ENCODE results near the gene MED19. TPM values are rescaled to one million over a fixed set of nuclear protein-coding genes. Genes with fewer than 3 reads are reported as not detected.
"Not testable (repeated sequence)": the region's sequence is repeated elsewhere in the genome, so short reads cannot be mapped to it uniquely, and the experiment has no call there.

Gene MED19
- total RNA-seq, 1 donor from 2014 or later = 24.2 TPM

- peak overlapping the region; percentile 98 for H3K4me3 Mint-ChIP-seq (ENCODE audit: low read depth)
- H3K4me1 Mint-ChIP-seq (ENCODE audit: low read depth) = peaks cover 23% of the 10 kb centered on the region
- TF ChIP-seq, protein P1, sequence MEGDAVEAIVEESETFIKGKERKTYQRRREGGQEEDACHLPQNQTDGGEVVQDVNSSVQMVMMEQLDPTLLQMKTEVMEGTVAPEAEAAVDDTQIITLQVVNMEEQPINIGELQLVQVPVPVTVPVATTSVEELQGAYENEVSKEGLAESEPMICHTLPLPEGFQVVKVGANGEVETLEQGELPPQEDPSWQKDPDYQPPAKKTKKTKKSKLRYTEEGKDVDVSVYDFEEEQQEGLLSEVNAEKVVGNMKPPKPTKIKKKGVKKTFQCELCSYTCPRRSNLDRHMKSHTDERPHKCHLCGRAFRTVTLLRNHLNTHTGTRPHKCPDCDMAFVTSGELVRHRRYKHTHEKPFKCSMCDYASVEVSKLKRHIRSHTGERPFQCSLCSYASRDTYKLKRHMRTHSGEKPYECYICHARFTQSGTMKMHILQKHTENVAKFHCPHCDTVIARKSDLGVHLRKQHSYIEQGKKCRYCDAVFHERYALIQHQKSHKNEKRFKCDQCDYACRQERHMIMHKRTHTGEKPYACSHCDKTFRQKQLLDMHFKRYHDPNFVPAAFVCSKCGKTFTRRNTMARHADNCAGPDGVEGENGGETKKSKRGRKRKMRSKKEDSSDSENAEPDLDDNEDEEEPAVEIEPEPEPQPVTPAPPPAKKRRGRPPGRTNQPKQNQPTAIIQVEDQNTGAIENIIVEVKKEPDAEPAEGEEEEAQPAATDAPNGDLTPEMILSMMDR (IDR thresholded peaks at IDR 0.05; ENCODE audit: unreplicated experiment) = no peak
- H3K36me3 Mint-ChIP-seq (ENCODE audit: insufficient read depth) = peaks cover 17% of the 10 kb centered on the region
- DNase-seq (ENCODE audit: low spot score, unreplicated experiment) = no peak
- H3K27ac Mint-ChIP-seq = peak overlapping the region; percentile 40
- H3K9me3 Mint-ChIP-seq (ENCODE audit: low read depth) = no peaks in the 10 kb centered on the region
- H3K27me3 Mint-ChIP-seq = no peaks in the 10 kb centered on the region
These were observed 1.8 kb upstream of the MED19 start for GRCh38 chr11:57713835-57714234.

DNA sequence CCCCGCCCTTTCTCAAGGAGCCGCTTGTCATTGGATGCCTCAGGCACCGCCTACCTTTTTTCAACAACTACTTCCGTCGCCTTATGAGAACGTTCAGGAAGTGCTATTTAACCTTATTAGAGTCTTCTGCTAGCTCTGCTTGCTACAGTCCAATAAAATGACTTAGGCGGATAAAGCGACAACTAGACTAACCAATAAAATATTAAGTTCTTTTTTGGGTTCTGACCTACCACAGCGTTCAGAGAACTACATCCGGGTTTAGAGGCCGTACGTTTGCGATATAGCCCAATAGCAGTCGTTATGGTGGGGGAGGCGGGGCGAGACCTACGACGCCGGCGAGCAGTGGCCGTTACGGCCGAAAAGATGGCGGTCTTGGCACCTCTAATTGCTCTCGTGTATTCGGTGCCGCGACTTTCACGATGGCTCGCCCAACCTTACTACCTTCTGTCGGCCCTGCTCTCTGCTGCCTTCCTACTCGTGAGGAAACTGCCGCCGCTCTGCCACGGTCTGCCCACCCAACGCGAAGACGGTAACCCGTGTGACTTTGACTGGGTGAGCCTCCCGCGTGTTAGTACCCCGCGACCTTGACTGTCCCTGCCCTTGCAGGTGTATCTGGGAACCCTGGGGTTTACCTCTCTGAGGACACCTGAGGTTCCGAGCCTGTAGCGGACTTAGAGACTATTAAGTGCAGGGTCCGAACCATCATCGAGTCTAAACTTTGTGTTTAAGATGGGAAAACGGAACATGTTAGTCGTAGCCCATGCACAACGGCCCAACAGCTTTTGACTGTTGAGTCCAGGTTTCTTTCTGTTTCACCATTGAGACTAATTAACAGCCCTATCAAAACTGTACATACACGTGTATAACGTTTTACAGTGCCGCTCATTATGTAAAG is 488 bp upstream of the MED19 start, which contains the start of gene TMX2:
TSS of gene TMX2 (plus strand) at position 338 of the 895 bp plus-strand sequence. CDS start at position 364, 26 bp downstream.
- H3K9me3 Mint-ChIP-seq (ENCODE audit: low read depth) = no peaks in the 10 kb centered on the region
- no peaks in the 10 kb centered on the region for H3K27me3 Mint-ChIP-seq
- peaks cover 10% of the 10 kb centered on the region for H3K36me3 Mint-ChIP-seq (ENCODE audit: insufficient read depth)
- H3K4me1 Mint-ChIP-seq (ENCODE audit: low read depth) = peaks cover 23% of the 10 kb centered on the region
- peak within 1 kb of the TSS; percentile 96 for H3K27ac Mint-ChIP-seq
- TF ChIP-seq, protein P1 (IDR thresholded peaks at IDR 0.05; ENCODE audit: unreplicated experiment) = no peak
- peak; percentile 78 for DNase-seq (ENCODE audit: low spot score, unreplicated experiment)
- H3K4me3 Mint-ChIP-seq (ENCODE audit: low read depth) = peak within 1 kb of the TSS; percentile 98

DNA sequence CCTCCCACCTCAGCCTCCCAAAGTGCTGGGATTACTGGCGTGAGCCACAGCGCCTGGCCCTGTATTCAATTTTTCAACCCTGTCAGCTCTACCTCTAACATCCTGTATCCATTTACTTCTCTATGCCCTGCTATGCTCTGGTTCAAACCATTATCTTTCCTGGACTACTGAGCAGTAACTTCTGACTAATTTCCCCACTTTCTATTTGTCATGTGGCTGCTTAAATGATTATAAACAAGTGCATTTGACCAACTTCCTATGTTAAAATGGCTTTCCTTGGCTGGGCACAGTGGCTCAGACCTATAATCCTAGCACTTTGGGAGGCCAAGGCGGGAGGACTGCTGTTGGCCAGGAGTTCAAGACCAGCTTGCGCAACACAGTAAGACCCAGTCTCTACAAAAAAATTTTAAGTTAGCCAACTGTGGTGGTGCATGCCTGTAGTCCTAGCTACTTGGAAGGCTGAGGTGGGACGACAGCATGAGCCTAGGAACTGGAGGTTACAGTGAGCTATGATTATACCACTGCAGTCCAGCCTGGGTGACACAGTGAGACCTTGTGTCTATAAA is 2.1 kb downstream of the MED19 start:
- TF ChIP-seq, protein P1 (IDR thresholded peaks at IDR 0.05; ENCODE audit: unreplicated experiment) = no peak
- Mint-ChIP-seq H3K4me1 (ENCODE audit: low read depth) (peaks cover 24% of the 10 kb centered on the region), H3K36me3 (ENCODE audit: insufficient read depth) (peaks cover 6% of the 10 kb centered on the region), H3K27ac (no peak overlapping the region), H3K27me3 (no peaks in the 10 kb centered on the region), H3K9me3 (ENCODE audit: low read depth) (no peaks in the 10 kb centered on the region), H3K4me3 (ENCODE audit: low read depth) (peak overlapping the region; percentile 98)
- DNase-seq (ENCODE audit: low spot score, unreplicated experiment) = no peak

- H3K27me3 Mint-ChIP-seq; DNase-seq (ENCODE audit: low spot score, unreplicated experiment); H3K4me1 Mint-ChIP-seq (ENCODE audit: low read depth); H3K9me3 Mint-ChIP-seq (ENCODE audit: low read depth); H3K27ac Mint-ChIP-seq; H3K4me3 Mint-ChIP-seq (ENCODE audit: low read depth): not testable (repeated sequence)
- H3K36me3 Mint-ChIP-seq (ENCODE audit: insufficient read depth) = peaks cover 11% of the 10 kb centered on the region
These were observed 6.6 kb downstream of the MED19 start for GRCh38 chr11:57705432-57705831.

DNA sequence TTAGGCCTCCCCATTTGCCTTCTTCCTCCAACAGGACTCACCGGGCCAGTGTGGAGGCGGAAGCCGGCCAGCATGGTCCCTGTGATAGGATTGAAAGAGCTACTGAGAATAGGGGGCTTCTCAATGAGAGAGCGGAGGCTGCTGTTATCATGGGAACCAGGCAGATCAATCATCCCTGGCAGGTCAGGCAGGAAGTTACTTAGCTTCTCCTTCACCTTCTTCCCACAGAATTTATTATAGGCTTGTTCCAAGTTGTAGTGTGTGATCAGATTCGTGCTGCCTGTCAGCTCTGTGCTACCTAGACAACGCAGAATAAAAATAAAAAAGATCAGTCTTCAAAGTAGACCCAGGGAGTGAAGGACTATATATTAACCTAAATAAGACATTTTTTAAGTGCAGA is 7.1 kb downstream of the MED19 start:
- peak overlapping the region; percentile 18 for H3K27ac Mint-ChIP-seq
- H3K4me1 Mint-ChIP-seq (ENCODE audit: low read depth) = peaks cover 1% of the 10 kb centered on the region
- H3K36me3 Mint-ChIP-seq (ENCODE audit: insufficient read depth) = peaks cover 10% of the 10 kb centered on the region

More for the DNA sequence above, 7.1 kb downstream of the MED19 start:
- Mint-ChIP-seq H3K27me3 (no peaks in the 10 kb centered on the region), H3K9me3 (ENCODE audit: low read depth) (no peaks in the 10 kb centered on the region), H3K4me3 (ENCODE audit: low read depth) (no peak overlapping the region)
- TF ChIP-seq, protein P1 (IDR thresholded peaks at IDR 0.05; ENCODE audit: unreplicated experiment) = no peak
- DNase-seq (ENCODE audit: low spot score, unreplicated experiment) = no peak
